Pancreas (tissue), 10 donors: ENCODE measurements around the gene LACC1. TPM values are rescaled to one million over a fixed set of nuclear protein-coding genes. Genes with fewer than 3 reads are reported as not detected.

Source experiments
- ATAC-seq, 4 donors: fragments of 200-7000 bp; cut with Tn5 transposase; one replicate each; pipeline versions ENCODE4 v1.8.0 to v1.9.1; 2020; ENCODE audit warnings: mild to moderate bottlenecking in 4 of 4, moderate library complexity in 4 of 4
- DNase-seq, 6 donors: peaks; one replicate each; pipeline ENCODE4 v3.0.0-alpha.2; 2020
- FAIRE-seq: peaks from 2 replicates; lab custom pipeline; 2012; peaks lifted over from hg19 to GRCh38; lab: Jason Lieb, UNC
- H3K27ac ChIP-seq, 4 donors: fragments of 200-600 bp; sonication (generic); 1 replicate in 3 of 4; 2 replicates in 1 of 4; pipeline versions ENCODE4 v1.5.0 to v1.8.0; 2020
- H3K27me3 ChIP-seq, 4 donors: fragments of 200-600 bp; one replicate each; pipeline ENCODE4 v1.8.0; 2021
- H3K36me3 ChIP-seq, 3 donors: fragments of 200-600 bp; sonication (generic) in 1 of 3; one replicate each; pipeline versions ENCODE4 v1.5.0 to v1.8.0; 2020 to 2021
- H3K4me1 ChIP-seq, 3 donors: fragments of 200-600 bp; one replicate each; pipeline ENCODE4 v1.8.0; 2021
- H3K4me3 ChIP-seq, 4 donors: fragments of 200-600 bp; sonication (generic) in 2 of 4; one replicate each; pipeline versions ENCODE4 v1.5.0 to v1.8.0; 2020 to 2021
- H3K9me3 ChIP-seq, 4 donors: fragments of 200-600 bp; one replicate each; pipeline ENCODE4 v1.8.0; 2021
- WGBS, 2 donors: extraction: QIAGEN DNeasy Blood & Tissue Kit; methylation state at CpG; one replicate each; pipeline ENCODE4 v1.1.7; 2013; 5-methylcytosine and 5-hydroxymethylcytosine counted together
- intact Hi-C, 3 donors: fragments of 100-400 bp; cut with DNase I; formaldehyde crosslinking; loops; one replicate each; pipeline versions ENCODE4 v1.11.1 to v1.14.2; 2022
- polyA plus RNA-seq, 2 donors: library from polyadenylated mRNA; stranded (reverse); fragments of 200-250 nt; gene quantifications; one replicate each; pipeline ENCODE4 v1.2.3, GENCODE V29; 2013
- total RNA-seq, 6 donors: library from RNA; stranded (reverse); fragmentation: NEBNext Ultra II Directional in 4 of 6; extraction: Animal tissue kit (Norgen Biotek cat#: 25700) in 4 of 6; gene quantifications; one replicate each; pipeline versions ENCODE4 v1.2.1 to v1.2.4, GENCODE V29; 2021 to 2023
- TF ChIP-seq, protein P1 (sequence below), 4 donors: fragments of 200-600 bp; sonication (generic) in 3 of 4; IDR thresholded peaks; one replicate each; pipeline versions ENCODE4 v1.5.0 to v1.8.0; 2021; ENCODE audit warnings: antibody characterized with exemption in 4 of 4
- donor health status: healthy with polysubstance abuse.
- donor health status: DM: no; HTN: no; CAD: no; lungs with moderate emphysema.
- donor health status: DM: no; HTN: no; CAD: no.
- donor health status: control.
- donor health status: control.
- donor health status: Bipolar disorder and iron deficiency.
- donor health status: DM: yes; HTN: yes; CAD: no.
- donor health status: DM: no; HTN: no; CAD: no.
- donor health status: DM: no; HTN: no; CAD: no.
- donor health status: DM: yes; HTN: yes; CAD: no.

LACC1 gene
- total and polyA plus RNA-seq, 8 donors, result 2.5 to 5.9 (median 3.6) TPM

DNA sequence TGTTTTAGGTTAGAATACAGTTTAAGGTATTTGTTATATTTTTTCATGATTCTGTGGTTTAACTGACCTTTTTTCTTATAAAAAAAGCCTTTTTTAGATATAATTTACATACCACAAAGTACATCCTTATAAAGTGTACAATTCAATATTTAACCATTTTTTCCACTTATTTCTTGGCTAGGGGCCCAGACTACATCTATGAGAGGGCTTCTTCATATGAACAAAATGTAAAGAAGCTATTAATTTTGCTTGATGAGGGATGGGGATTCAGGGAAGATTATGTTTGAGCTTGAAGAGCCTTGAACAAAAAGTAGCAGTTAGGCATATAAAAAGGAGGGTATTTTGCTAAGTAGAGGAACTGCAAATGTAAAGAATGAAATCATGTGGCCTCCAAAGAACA is 2.4 kb upstream of the LACC1 start:
- H3K27ac ChIP-seq, result no peak overlapping the region
- TF ChIP-seq, protein P1, sequence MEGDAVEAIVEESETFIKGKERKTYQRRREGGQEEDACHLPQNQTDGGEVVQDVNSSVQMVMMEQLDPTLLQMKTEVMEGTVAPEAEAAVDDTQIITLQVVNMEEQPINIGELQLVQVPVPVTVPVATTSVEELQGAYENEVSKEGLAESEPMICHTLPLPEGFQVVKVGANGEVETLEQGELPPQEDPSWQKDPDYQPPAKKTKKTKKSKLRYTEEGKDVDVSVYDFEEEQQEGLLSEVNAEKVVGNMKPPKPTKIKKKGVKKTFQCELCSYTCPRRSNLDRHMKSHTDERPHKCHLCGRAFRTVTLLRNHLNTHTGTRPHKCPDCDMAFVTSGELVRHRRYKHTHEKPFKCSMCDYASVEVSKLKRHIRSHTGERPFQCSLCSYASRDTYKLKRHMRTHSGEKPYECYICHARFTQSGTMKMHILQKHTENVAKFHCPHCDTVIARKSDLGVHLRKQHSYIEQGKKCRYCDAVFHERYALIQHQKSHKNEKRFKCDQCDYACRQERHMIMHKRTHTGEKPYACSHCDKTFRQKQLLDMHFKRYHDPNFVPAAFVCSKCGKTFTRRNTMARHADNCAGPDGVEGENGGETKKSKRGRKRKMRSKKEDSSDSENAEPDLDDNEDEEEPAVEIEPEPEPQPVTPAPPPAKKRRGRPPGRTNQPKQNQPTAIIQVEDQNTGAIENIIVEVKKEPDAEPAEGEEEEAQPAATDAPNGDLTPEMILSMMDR (IDR thresholded peaks at IDR 0.05), result no peak
- intact Hi-C loops, result no loop called here
- ATAC-seq, result no peak
- H3K36me3 ChIP-seq, result no peaks in the 10 kb centered on the region
- FAIRE-seq, result peak; percentile 13
- DNase-seq, result no peak
- H3K4me1 ChIP-seq, result peaks cover 0 to 8% (median 3%) of the 10 kb centered on the region in 3 donors
- H3K4me3 ChIP-seq, result no peak overlapping the region
- H3K27me3 ChIP-seq, result no peaks in the 10 kb centered on the region
- H3K9me3 ChIP-seq, result no peaks in the 10 kb centered on the region

DNA sequence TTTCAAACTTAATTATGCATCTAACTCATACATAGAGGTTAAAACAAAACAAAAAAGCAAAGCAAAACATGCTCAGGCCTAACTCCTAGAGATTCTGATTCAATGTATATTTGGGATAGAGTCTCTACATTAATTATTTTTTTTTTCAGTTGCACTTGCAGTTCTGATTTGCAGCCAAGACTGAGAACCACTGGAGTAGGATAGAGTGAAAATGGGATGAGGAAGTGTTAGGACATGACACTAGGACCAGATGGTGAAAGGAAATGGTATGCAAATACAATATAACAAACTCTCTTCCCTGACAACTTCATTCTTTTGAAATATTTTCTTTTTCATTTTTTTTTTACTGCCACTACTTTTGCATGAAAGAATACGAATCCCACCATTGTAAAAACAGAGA is 1.9 kb upstream of the LACC1 start:
- intact Hi-C loops, result no loop called here
- WGBS, 2 donors, result 94 to 98% methylated on average over 1 of the region's 1 CpG
- no peak for ATAC-seq

DNA sequence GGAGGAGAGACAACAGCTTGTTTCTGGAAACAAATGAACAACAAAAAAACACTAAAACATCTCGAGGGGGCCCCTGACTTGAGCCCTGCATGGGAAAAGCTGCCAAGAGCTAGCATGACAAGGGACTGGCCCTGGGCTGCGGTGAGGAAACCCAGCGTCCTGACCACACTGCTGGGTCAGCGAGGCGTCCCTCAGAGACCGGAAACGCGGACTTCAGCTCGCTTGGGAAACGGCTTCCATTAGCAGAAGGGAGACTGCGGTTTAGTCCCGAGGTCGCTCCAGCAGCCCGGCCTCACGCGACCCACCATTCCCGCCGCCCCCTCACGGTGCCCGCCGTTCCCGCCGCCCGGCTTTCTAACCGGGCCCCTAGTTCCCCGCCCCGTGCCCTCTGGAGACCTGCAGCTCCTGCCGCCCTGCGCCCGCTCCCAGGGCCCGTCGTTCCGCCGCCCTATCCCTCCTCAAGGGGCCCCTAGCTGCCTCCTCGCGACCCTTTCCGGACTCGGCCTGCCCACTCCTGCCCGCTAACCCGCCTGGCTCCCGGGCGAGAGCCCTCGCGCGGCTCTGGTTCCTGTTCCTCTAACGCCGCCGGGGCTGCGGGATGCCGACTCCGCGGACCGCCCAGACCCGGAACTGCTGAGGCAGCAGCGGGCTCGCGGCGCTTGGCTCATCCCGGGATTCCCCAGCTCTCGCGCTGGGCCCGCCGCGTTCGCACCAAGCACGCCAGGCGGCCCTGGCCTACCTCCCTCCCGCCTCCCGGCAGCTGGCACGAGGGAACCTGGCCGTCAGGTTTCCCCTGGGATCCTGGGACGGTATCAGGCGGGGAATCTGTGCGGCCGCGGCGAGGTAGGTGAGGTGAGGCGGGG is 581 bp upstream of the LACC1 start, which contains the start of gene CCDC122:
TSS of gene CCDC122 (minus strand) at position 849 of the 863 bp plus-strand sequence. CDS start 10,364 bp downstream, outside the sequence.
- peaks cover 0 to 8% (median 3%) of the 10 kb centered on the region in 3 donors for H3K4me1 ChIP-seq
- DNase-seq, result peak; percentile 80 to 94 (median 86)
- TF ChIP-seq, protein P1 (IDR thresholded peaks at IDR 0.05), result no peak
- 0 to 1% methylated on average over 66 to 78 of the region's 78 CpGs for WGBS, 2 donors
- H3K27me3 ChIP-seq, result no peaks in the 10 kb centered on the region
- FAIRE-seq, result no peak
- H3K27ac ChIP-seq, result peak within 1 kb of the TSS; percentile 95 to 97 (median 96)
- H3K4me3 ChIP-seq, result peak within 1 kb of the TSS; percentile 56 to 85 (median 81)
- no peaks in the 10 kb centered on the region for H3K36me3 ChIP-seq
- ATAC-seq, result peak; percentile 85 to 94 (median 93)
- intact Hi-C loops, result no loop called here
- no peaks in the 10 kb centered on the region for H3K9me3 ChIP-seq

More for the DNA sequence above, 1.9 kb upstream of the LACC1 start:
- Histone ChIP-seq H3K9me3 (no peaks in the 10 kb centered on the region), H3K4me3 (no peak overlapping the region), H3K27ac (no peak overlapping the region), H3K27me3 (no peaks in the 10 kb centered on the region), H3K36me3 (no peaks in the 10 kb centered on the region), H3K4me1 (peaks cover 0 to 8% (median 3%) of the 10 kb centered on the region in 3 donors)
- no peak for FAIRE-seq
- no peak for DNase-seq
- TF ChIP-seq, protein P1 (IDR thresholded peaks at IDR 0.05), result no peak

DNA sequence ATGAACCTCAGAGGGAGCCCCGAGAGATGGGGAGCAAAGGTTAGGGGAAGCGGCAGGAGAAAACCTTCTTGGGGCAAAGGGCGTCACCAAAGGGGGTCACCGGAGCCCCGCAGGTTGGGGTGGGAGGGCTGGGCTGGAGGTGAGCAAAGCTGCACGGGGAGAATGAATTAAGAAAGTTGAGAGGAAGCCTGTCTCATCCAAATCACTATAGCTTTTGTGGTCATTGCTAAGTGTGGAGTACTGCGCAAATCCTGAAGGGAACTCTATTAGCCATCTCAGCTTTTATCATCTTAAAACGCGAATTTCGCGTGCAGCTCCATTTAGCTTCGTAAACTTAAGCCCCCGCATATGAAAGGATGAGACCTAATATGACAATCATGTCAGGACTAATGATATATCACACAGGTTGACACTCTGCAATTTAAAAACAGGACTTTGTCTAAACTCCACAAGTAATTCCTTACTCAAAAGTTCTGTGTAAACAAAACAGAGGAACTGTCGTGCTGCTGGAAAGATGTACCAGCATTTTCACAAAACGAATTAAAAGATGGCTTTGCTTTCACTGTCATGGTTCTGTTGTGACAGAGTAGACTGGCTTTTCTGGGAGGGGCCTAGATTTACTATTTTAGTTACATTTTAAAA is 631 bp downstream of the LACC1 start:
- no peak for DNase-seq

More for the DNA sequence above, 631 bp downstream of the LACC1 start:
- no peaks in the 10 kb centered on the region for H3K9me3 ChIP-seq
- 12 to 24% methylated on average over 15 of the region's 15 CpGs for WGBS, 2 donors
- no peaks in the 10 kb centered on the region for H3K36me3 ChIP-seq
- H3K4me3 ChIP-seq, result peak overlapping the region; percentile 56 to 85 (median 81)
- peak overlapping the region; percentile 95 to 97 (median 96) for H3K27ac ChIP-seq
- intact Hi-C loops, result no loop called here
- FAIRE-seq, result no peak
- peaks cover 0 to 8% (median 3%) of the 10 kb centered on the region in 3 donors for H3K4me1 ChIP-seq
- TF ChIP-seq, protein P1 (IDR thresholded peaks at IDR 0.05), result no peak
- peak in 3 of 4 donors; percentile 4 to 10 (median 7) for ATAC-seq
- H3K27me3 ChIP-seq, result no peaks in the 10 kb centered on the region
